Activated CD4-positive, CD25-positive, alpha-beta regulatory T cell treated with anti-CD3 and anti-CD28 coated beads, Interleukin-2, amount 50 U/mL, for 16 hours (primary cell): ENCODE measurements around the gene C2CD2.

ENCODE experiments used
- DNase-seq: peaks from one replicate; pipeline ENCODE4 v3.0.0-alpha.2; 2020; ENCODE audit warnings: low read depth, low spot score

C2CD2 gene

DNA sequence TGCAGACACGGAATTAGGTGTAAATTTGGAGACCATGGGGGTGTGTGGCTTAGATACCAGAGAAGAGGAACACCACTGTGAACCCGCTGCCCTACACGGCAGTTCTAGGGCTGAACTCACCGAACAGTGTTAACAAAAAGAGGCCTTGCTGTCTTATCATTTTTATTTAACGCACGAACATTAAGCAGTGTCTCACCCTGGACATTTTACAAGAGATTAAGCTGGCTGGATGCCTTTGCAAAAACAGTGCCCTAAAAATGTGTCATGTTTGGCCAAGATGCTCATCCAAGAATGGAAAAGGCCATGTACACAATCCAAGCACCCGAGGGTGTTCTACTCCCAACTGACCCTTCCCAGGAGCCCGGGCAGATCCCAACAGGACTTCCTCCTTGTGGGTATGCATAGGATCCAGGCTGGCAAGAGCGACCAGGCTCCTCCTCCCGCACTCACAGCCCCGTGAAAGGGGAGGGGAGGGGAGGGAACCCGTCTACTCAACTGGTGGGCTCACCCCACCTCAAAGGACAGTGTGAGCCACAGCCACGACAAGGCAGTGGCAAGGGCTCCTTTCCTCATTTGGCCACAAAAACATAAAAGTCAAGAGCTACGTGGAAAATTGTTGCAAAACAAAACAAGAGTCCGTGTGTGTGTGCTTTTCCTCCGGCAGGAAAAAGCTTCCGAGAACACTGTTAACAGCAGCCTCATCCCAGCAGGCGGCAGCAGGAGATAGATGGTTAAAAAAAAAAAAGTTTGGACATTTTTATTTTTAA is 20.3 kb downstream of the C2CD2 start:
- no peak for DNase-seq

- no peak for DNase-seq
Measured at GRCh38 chr21:41932576-41933312, 21.1 kb downstream of the C2CD2 start.

- DNase-seq = no peak
Measured at GRCh38 chr21:41932191-41932575, 21.6 kb downstream of the C2CD2 start.

DNA sequence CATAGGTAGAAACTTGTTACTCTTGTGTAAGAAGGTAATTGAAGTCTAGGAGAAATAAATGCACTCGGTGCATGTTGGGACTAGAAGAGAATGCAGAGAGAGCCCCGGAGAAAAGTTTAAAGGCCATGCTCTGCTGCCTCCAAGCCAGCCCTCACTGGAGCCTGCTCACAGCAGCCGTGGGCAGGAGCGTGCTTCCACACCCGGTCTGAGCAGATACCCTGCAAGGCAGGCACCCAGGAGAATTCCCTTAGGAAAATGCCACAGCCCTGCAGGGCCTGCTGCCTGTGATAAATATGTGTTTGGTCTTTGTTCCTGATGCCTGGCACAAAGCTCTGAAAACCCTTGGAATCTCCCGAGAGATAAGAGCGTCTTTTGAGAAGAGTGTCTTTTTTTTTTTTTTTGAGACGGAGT is 22.8 kb downstream of the C2CD2 start:
- DNase-seq = no peak

DNA sequence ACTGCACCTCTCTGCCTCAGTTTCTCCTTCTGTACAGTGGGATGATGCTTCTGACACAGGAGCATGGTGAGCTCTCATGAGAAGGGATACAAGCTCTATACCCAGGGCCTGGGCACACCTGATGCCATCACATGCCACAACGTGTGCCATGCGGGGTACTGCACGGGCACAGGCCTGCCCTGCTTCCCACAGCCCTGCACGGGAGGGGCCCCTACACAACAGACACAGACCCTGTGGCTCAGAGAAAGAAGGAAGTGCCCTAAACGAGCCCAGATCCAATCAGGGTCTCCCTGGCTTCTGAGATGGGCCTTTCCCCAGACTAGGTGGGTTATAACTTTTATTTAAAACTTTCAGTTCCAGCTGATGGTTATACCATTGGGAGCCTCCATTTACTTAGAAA is 24.6 kb downstream of the C2CD2 start:
- DNase-seq = no peak

DNA sequence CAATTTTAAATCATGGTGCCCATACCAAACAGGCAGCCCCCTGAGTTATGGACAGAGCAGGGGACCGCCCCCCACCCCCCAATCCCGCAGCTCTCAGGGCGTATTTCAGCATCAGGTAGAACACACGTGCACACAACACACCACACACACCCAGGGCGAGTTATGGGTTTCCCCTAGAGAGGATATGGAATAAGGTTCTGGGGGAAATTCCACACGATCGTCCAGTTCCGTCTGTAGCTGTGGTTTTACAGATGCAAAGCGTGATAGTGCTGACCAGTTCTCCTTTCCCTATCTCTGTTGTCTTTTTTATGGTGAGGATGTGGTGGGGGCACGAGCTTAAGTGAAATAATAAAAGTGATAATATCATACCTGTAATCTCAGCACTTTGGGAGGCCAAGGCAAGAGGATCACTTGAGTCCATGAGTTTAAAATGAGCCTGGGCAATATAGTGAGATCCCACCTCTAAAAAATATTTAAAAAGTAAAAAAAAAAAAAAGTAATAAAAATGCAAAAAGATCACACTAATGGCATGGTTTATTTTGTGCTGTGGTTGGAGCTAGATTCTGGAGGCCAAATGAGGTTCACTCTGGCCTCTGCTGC is 25.1 kb downstream of the C2CD2 start:
- DNase-seq = no peak

DNA sequence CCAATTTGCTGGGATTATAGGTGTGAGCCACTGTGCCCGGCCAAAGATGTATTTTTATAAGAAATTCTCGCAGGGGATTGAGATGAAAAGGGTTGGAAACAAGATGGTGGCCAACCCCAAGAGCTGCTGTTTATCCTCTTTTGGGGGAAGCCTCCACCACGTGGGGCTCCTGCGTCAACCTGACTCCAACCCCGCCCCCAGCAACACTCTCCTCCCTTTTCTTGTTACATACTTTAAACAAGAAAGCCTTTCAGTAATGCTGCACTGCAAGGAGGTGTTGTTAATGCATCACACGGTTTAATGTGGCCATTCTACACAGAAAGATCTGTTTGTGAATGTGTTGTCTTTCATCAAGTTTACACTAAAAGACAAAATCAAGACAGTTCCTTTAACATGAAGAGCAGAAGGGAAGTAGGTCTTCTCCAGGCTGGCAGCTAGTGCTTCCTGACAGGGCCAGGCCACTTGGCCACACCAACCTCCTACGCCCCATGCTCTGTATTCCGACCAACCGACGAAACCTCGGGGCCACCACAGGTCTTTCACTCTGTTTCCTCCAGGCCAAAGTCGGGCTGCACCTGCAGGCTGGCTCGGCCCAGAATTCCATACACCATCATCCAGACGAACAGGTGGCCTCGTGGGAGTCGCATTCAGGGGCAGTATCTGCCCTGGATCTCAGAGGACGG is 25.9 kb downstream of the C2CD2 start:
- no peak for DNase-seq

- DNase-seq = no peak
Measured at GRCh38 chr21:41926807-41927171, 27.0 kb downstream of the C2CD2 start.

DNA sequence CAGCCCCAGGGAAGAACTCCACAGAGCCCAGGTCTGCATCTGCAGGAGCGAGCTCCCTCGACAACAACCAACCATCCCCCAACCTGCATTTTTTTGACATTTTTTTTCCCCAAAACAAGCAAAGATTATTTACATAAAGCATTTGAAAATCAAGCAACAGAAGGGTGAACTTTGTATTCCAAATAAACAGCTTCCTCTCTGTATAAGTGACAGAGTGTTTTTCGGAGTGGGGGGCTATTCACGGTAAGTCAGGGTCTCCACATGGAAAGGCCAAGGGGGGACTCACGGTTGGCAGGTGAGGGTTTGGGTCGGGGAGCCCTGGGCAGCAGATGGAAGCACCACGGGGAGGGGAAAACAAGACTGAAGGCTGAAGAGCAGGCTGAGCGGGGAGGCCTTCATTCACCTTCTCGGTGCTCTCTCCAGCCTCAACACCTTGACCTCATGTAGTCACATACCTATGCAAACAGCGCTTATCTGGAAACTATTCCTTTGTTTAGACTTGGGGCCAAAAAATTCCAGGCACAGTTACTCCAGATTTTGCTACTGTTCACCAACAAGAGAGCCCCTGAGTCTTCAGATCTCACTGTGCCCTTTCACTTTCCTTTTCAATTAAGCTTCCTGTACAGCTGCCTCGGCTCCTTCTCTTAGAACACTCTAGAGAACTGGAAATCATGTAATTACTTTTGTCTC is 27.6 kb downstream of the C2CD2 start:
- DNase-seq = no peak

DNA sequence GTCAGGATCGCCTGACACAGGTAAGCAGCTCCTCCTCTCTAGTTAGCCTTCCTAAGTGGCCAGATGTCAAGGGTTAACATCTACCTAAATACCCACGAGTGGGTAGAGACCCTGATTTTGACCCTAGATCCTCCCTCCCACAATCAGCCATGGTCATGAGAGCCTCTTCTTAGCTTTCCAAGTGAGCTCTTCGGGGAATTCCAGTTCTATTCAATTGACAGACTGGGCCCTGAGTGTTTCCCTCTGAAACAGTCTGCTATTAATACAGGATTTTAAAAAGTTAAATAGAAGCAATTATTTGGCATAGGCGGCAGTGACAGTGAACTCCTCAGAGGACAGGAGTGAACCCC is 28.1 kb downstream of the C2CD2 start:
- DNase-seq = no peak

GRCh38 chr21:41924368-41924754 is 29.5 kb downstream of the C2CD2 start:
- no peak for DNase-seq

- DNase-seq = no peak
Measured at GRCh38 chr21:41923631-41924367, 30.0 kb downstream of the C2CD2 start.

- DNase-seq = no peak
Measured at GRCh38 chr21:41923186-41923585, 30.6 kb downstream of the C2CD2 start.

GRCh38 chr21:41921021-41921420 is 32.8 kb downstream of the C2CD2 start:
- no peak for DNase-seq

GRCh38 chr21:41920476-41920875 is 33.3 kb downstream of the C2CD2 start:
- DNase-seq = no peak

DNA sequence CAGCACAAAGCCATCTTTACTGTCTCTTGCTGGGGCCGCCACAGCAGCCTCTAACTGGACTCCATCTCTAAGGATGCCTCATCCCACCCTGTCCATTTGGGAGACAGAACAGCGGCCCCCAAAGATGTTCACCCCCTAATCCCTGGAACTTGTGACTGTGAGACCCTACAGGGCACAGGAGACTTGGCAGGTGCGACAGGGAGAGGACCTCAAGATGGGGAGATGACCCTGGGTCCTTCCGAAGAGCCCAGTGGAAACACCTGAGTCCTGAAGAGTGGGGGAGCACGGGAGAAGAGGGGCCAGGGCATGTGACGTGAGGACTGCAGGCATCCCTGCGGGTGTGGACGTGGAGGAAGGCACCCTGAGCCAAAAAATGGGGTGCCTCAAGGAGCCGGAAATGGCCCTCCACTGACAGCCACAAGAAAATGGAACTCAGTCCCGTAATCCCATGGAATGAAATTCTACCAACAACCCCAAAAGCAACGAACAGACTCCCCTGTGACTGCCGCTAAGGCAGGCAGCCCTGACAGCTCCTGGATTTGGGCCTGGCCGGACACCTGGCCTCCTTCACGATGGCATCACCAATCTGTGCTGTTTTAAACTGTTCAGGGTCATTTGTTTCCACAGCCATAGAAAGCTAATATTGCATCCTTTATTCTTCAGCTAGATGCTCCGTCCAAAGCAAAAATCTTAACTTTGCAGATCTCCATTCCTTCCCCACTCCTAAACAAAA is 34.0 kb downstream of the C2CD2 start:
- DNase-seq = no peak

- DNase-seq = no peak
Measured at GRCh38 chr21:41918561-41919358, 35.1 kb downstream of the C2CD2 start.

- DNase-seq = no peak
Measured at GRCh38 chr21:41917531-41917930, 36.3 kb downstream of the C2CD2 start.

DNA sequence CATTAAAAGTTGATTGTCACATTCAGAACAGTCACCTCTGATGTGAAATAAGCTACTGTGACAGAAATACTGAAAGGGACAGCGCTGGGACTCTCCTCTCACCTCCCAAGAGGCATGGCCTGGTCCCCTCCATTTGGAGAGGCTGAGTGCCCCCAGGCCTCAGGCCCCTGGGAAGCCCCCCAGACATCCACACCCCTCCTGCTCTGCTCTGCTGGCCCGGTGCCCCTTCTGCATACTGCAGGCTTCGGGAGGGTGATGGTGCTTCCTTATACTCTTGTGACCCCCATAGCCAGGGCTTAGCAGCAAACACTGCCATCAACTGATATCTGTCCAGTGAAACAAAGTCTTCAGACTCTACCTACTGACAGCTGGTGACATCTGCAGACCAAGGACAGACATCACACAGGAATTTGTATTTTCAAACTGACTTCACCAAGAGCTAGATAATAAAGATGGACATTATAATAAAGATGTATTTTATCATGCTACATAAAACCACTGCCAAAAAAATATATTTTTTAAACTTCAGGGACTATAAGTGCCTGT is 36.9 kb downstream of the C2CD2 start:
- no peak for DNase-seq
